SK-N-SH (cell line): ENCODE data around the gene UNC13D. TPM values are rescaled to one million over a fixed set of nuclear protein-coding genes. Genes with fewer than 3 reads are reported as not detected.

Experiments
- CTCF ChIA-PET: fragments of 300-600, 350-600 bp; formaldehyde crosslinking; extraction: SDS; loops from one replicate; lab custom pipeline; 2021; lab: Yijun Ruan, JAX
- POLR2A ChIA-PET: fragments of 350-600 bp; sonication (Branson Sonifier 250); formaldehyde crosslinking; extraction: SDS; loops from one replicate; lab custom pipeline; 2020; ENCODE audit warnings: antibody characterized with exemption, inconsistent platforms; lab: Yijun Ruan, JAX
- DNase-seq: peaks from one replicate; pipeline ENCODE4 v3.0.0; 2012
- H2AFZ ChIP-seq: fragments of 200-600 bp; sonication (generic); 2 replicates; pipeline ENCODE4 v1.8.1; 2016; ENCODE audit warnings: antibody characterized with exemption, mild to moderate bottlenecking, low read depth
- H3F3A ChIP-seq: fragments of 200-600 bp; sonication (generic); replicated peaks from 2 replicates; pipeline ENCODE3; 2016; ENCODE audit warnings: antibody characterized with exemption, mild to moderate bottlenecking; ENCODE audit not compliant: insufficient read depth
- H3K27ac ChIP-seq, 2 experiments: fragments of 200-500 bp in 1 of 2; fragments of 200-600 bp in 1 of 2; sonication (Bioruptor generic) in 1 of 2; sonication (generic), shearing (Covaris generic) in 1 of 2; 2 replicates each; pipeline versions ENCODE4 v1.5.1 to v1.6.1; 2014 to 2016; ENCODE audit warnings: low read depth in 2 of 2, inconsistent platforms in 1 of 2, low read length in 1 of 2, mild to moderate bottlenecking in 1 of 2, mixed read lengths in 1 of 2
- H3K27me3 ChIP-seq: fragments of 200-600 bp; sonication (generic), shearing (Covaris generic); 2 replicates; pipeline ENCODE4 v1.6.1; 2016; ENCODE audit warnings: mixed run types; ENCODE audit not compliant: insufficient read depth
- H3K36me3 ChIP-seq, 2 experiments: fragments of 200-500 bp in 1 of 2; fragments of 200-600 bp in 1 of 2; sonication (Bioruptor generic) in 1 of 2; sonication (generic) in 1 of 2; replicated peaks in 1 of 2; 2 replicates each; pipeline versions ENCODE3 to v1.5.1; 2014 to 2016; ENCODE audit warnings: low read length in 1 of 2, mild to moderate bottlenecking in 1 of 2; ENCODE audit not compliant: insufficient read depth in 2 of 2, control insufficient read depth in 1 of 2
- H3K4me1 ChIP-seq, 2 experiments: fragments of 200-500 bp in 1 of 2; fragments of 200-600 bp in 1 of 2; sonication (Bioruptor generic) in 1 of 2; sonication (generic), shearing (Covaris generic) in 1 of 2; 2 replicates each; pipeline versions ENCODE4 v1.5.1 to v1.6.1; 2014 to 2016; ENCODE audit warnings: low read depth in 1 of 2, low read length in 1 of 2, mixed run types in 1 of 2; ENCODE audit not compliant: insufficient read depth in 2 of 2, control insufficient read depth in 1 of 2
- H3K4me2 ChIP-seq: fragments of 200-600 bp; sonication (generic), shearing (Covaris generic); 2 replicates; pipeline ENCODE4 v1.6.1; 2017; ENCODE audit warnings: mixed run types
- H3K4me3 ChIP-seq, 2 experiments: fragments of 200-500 bp in 1 of 2; fragments of 200-600 bp in 1 of 2; sonication (Bioruptor generic) in 1 of 2; sonication (generic), shearing (Covaris generic) in 1 of 2; 2 replicates each; pipeline versions ENCODE4 v1.5.1 to v1.8.1; 2014 to 2016; ENCODE audit warnings: low read depth in 2 of 2, inconsistent platforms in 1 of 2, low read length in 1 of 2, mild to moderate bottlenecking in 1 of 2, mixed read lengths in 1 of 2, moderate library complexity in 1 of 2
- H3K79me2 ChIP-seq: fragments of 200-600 bp; sonication (generic); 2 replicates; pipeline ENCODE4 v1.8.1; 2017; ENCODE audit warnings: mild to moderate bottlenecking; ENCODE audit not compliant: insufficient read depth
- H3K9ac ChIP-seq: fragments of 200-600 bp; sonication (generic); 2 replicates; pipeline ENCODE4 v1.6.1; 2017; ENCODE audit warnings: mixed run types
- H3K9me2 ChIP-seq: fragments of 200-600 bp; sonication (generic); 2 replicates; pipeline ENCODE4 v1.6.1; 2017; ENCODE audit warnings: mixed run types
- H3K9me3 ChIP-seq: fragments of 200-600 bp; sonication (generic); 2 replicates; pipeline ENCODE4 v1.6.1; 2017; ENCODE audit warnings: mixed run types, mild to moderate bottlenecking, moderate library complexity
- H4K20me1 ChIP-seq: fragments of 200-600 bp; sonication (generic); 2 replicates; pipeline ENCODE4 v1.6.1; 2017; ENCODE audit warnings: mild to moderate bottlenecking, mixed run types; ENCODE audit not compliant: insufficient read depth
- ELF1 ChIP-seq: IDR thresholded peaks from 2 replicates; pipeline ENCODE4 v1.4.0; 2012
- EP300 ChIP-seq, 2 experiments: IDR thresholded peaks; 2 replicates each; pipeline versions ENCODE4 v1.4.0 to v1.6.1; 2012; ENCODE audit warnings: borderline replicate concordance in 1 of 2, low read depth in 1 of 2, low read length in 1 of 2
- RAD21 ChIP-seq: IDR thresholded peaks from 2 replicates; pipeline ENCODE4 v1.6.1; 2012; ENCODE audit warnings: mild to moderate bottlenecking, low read length
- RCOR1 ChIP-seq: fragments of 150-350 bp; IDR thresholded peaks from 2 replicates; pipeline ENCODE4 v1.6.1; 2017; ENCODE audit warnings: antibody characterized with exemption, low read length
- SIN3A ChIP-seq: IDR thresholded peaks from 2 replicates; pipeline ENCODE4 v1.6.1; 2012; ENCODE audit warnings: low read depth, mild to moderate bottlenecking, low read length, moderate library complexity, borderline replicate concordance
- SMC3 ChIP-seq: IDR thresholded peaks from 2 replicates; pipeline ENCODE4 v1.6.1; 2012; ENCODE audit warnings: low read depth, low read length, improper control_type of control experiment
- YY1 ChIP-seq: IDR thresholded peaks from 2 replicates; pipeline ENCODE4 v1.4.0; 2012; ENCODE audit warnings: low read depth, mild to moderate bottlenecking
- WGBS: methylation state at CpG from one replicate; pipeline ENCODE4 v1.1.6; 2017; ENCODE audit warnings: low lambda C conversion rate; 5-methylcytosine and 5-hydroxymethylcytosine counted together
- polyA plus RNA-seq, 3 experiments: library from polyadenylated mRNA; depleted of rRNA; stranded (reverse); fragments of >200 nt; gene quantifications; 2 replicates each; pipeline ENCODE4 v1.2.3, GENCODE V29; 2012
- TF ChIP-seq, protein P1 (sequence below): fragments of 150-350 bp; IDR thresholded peaks from 2 replicates; pipeline ENCODE4 v1.6.1; 2017; ENCODE audit warnings: antibody characterized with exemption, low read length, low read depth, borderline replicate concordance
- TF ChIP-seq, protein P2 (sequence below): fragments of 150-350 bp; IDR thresholded peaks from 2 replicates; pipeline ENCODE4 v1.6.1; 2016; ENCODE audit warnings: mild to moderate bottlenecking, low read depth, low read length
- TF ChIP-seq, protein P3 (sequence below): IDR thresholded peaks from 2 replicates; pipeline ENCODE4; 2012

UNC13D gene
- polyA plus RNA-seq, 1 of the 3 experiments (the other 2 are of a cell fraction), result 0.99 TPM

DNA sequence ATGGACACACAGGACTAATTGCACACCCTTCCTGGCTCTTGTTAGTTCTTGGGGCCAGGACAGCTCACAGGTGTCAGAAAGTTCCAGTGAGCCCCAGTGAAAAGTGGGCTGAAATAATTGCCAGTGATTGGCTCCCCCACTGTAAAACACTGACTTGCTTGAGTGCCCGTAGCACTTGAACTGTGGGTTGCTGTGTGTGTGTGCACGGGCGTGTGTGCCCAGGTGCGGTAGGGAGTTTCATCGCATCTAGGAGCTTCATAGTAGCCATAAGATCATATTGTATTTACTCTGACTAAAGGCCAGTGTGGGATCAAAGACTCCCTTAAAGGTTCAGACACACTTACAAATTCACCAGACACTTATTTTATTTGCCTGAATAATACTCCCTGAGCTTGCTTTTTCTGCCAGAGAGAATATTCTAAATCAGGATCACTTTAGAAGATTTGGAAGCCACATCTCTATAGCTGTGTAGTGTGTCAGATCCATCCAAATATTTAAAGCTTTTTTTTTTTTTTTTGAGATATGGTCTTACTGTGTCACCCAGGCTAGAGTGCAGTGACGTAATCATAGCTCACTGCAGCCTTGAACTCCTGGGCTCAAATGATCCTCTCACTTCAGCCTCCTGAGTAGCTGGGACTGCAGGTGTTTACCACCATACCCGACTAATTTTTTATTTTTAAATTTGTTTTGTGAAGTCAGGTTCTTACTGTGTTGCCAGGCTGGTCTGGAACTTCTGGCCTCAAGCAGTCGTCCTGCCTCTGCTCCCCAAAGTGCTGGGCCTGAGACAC lies 48.2 kb downstream of the UNC13D start:
- peaks cover 0 to 8% of the 10 kb centered on the region in 2 experiments; a peak in 1 of 4 replicates for H3K4me1 ChIP-seq
- H3K4me3 ChIP-seq, result no peak overlapping the region
- ChIA-PET CTCF (interaction anchor here (0.7 to 10.7 kb wide), 11 partner anchors 9 to 209 kb away, joined by 3 to 82 read pairs (median 6); partner anchors contain the start of gene GALK1), POLR2A (interaction anchor here (0.6 to 3.6 kb wide), 4 partner anchors 8 to 20 kb away, joined by 3 to 11 read pairs (median 6); partner anchors contain the start of gene UNK)
- no peaks in the 10 kb centered on the region for H3K9me3 ChIP-seq
- H3K27ac ChIP-seq, result no peak overlapping the region
- H3K9ac ChIP-seq, result no peak overlapping the region
- peaks cover 26 to 46% of the 10 kb centered on the region in 2 experiments for H3K36me3 ChIP-seq
- H3K79me2 ChIP-seq, result peaks cover 79% of the 10 kb centered on the region
- no peaks in the 10 kb centered on the region for H4K20me1 ChIP-seq
- H3F3A ChIP-seq, result peaks cover 3% of the 10 kb centered on the region
- H2AFZ ChIP-seq, result no peak overlapping the region
- TF ChIP-seq, protein P1, sequence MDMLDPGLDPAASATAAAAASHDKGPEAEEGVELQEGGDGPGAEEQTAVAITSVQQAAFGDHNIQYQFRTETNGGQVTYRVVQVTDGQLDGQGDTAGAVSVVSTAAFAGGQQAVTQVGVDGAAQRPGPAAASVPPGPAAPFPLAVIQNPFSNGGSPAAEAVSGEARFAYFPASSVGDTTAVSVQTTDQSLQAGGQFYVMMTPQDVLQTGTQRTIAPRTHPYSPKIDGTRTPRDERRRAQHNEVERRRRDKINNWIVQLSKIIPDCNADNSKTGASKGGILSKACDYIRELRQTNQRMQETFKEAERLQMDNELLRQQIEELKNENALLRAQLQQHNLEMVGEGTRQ, result no peak
- TF ChIP-seq ELF1, result no peak
- TF ChIP-seq, protein P2, sequence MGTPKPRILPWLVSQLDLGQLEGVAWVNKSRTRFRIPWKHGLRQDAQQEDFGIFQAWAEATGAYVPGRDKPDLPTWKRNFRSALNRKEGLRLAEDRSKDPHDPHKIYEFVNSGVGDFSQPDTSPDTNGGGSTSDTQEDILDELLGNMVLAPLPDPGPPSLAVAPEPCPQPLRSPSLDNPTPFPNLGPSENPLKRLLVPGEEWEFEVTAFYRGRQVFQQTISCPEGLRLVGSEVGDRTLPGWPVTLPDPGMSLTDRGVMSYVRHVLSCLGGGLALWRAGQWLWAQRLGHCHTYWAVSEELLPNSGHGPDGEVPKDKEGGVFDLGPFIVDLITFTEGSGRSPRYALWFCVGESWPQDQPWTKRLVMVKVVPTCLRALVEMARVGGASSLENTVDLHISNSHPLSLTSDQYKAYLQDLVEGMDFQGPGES, result no peak
- no peak for TF ChIP-seq RAD21
- TF ChIP-seq EP300 (IDR thresholded peaks at IDR 0.05; ENCODE audit: borderline replicate concordance in 1 of 2, low read depth in 1 of 2, low read length in 1 of 2), result no peak
- no peak for TF ChIP-seq SMC3
- TF ChIP-seq YY1, result no peak
- DNase-seq, result no peak
- H3K9me2 ChIP-seq, result no peaks in the 10 kb centered on the region
- H3K4me2 ChIP-seq, result no peak overlapping the region
- no peaks in the 10 kb centered on the region for H3K27me3 ChIP-seq
- 93% methylated on average over 8 of the region's 8 CpGs for WGBS

DNA sequence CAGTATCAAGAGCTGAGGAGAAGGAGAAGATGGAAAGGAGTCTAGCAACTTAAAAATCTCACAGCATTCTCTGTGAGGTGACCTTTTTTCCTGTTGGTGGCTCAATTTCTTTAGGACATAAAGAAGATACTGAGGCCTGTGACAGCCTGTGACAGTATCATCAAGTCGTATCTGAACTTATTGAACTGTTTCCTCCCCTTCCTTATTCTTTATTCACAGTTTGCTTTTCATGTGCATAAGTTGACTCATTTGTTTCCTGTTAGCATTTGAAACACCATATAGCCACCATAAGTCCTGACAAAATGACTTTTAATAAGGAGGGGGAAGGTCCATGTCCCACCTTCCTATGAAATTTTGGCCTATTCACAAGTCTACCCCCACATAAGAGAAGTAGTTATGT lies 50.7 kb downstream of the UNC13D start:
- Histone ChIP-seq H3K9me2 (no peaks in the 10 kb centered on the region), H2AFZ (no peak overlapping the region), H4K20me1 (no peaks in the 10 kb centered on the region), H3K4me1 (peaks cover 0 to 8% of the 10 kb centered on the region in 2 experiments; a peak in 1 of 4 replicates), H3K27ac (no peak overlapping the region), H3K79me2 (peaks cover 94% of the 10 kb centered on the region), H3K4me2 (no peak overlapping the region), H3K36me3 (peaks cover 26 to 50% of the 10 kb centered on the region in 2 experiments), H3K4me3 (no peak overlapping the region), H3K9ac (no peak overlapping the region), H3K9me3 (no peaks in the 10 kb centered on the region), H3K27me3 (no peaks in the 10 kb centered on the region), H3F3A (peaks cover 3% of the 10 kb centered on the region)
- ChIA-PET POLR2A (interaction anchor here (1.4 to 3.6 kb wide), 2 partner anchors 8 to 14 kb away, joined by 4 to 11 read pairs; partner anchors contain the start of gene UNK), CTCF (interaction anchor here (1.6 to 10.7 kb wide), 4 partner anchors 10 to 34 kb away, joined by 3 to 82 read pairs (median 11); partner anchors contain the start of gene GALK1)
- TF ChIP-seq SIN3A, result no peak
- TF ChIP-seq, protein P3, sequence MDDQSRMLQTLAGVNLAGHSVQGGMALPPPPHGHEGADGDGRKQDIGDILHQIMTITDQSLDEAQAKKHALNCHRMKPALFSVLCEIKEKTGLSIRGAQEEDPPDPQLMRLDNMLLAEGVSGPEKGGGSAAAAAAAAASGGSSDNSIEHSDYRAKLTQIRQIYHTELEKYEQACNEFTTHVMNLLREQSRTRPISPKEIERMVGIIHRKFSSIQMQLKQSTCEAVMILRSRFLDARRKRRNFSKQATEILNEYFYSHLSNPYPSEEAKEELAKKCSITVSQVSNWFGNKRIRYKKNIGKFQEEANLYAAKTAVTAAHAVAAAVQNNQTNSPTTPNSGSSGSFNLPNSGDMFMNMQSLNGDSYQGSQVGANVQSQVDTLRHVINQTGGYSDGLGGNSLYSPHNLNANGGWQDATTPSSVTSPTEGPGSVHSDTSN, result no peak
- TF ChIP-seq RCOR1, result no peak
- no peak for DNase-seq
- WGBS, result 89% methylated on average over 1 of the region's 1 CpG
